ENCODE data around the gene ZNF672.

- TF ChIP-seq CTCF (IDR thresholded peaks at IDR 0.05; ENCODE audit: poor library complexity) = no peak
- no peak for TF ChIP-seq EZH2 (IDR thresholded peaks at IDR 0.05; ENCODE audit: borderline replicate concordance)
- no peak for TF ChIP-seq EZH2phosphoT487 (IDR thresholded peaks at IDR 0.05; ENCODE audit: low read depth, severe bottlenecking, unreplicated experiment)
Measured at GRCh38 chr1:248857201-248857600, 19.2 kb downstream of the ZNF672 start.
